Measurements from ENCODE around the gene ZKSCAN3. TPM values are rescaled to one million over a fixed set of nuclear protein-coding genes. Genes with fewer than 3 reads are reported as not detected.
"Not testable (repeated sequence)": the region's sequence is repeated elsewhere in the genome, so short reads cannot be mapped to it uniquely, and the experiment has no call there.

Gene ZKSCAN3
- total RNA-seq, 1 donor from 2014 or later, result 3.4 TPM

DNA sequence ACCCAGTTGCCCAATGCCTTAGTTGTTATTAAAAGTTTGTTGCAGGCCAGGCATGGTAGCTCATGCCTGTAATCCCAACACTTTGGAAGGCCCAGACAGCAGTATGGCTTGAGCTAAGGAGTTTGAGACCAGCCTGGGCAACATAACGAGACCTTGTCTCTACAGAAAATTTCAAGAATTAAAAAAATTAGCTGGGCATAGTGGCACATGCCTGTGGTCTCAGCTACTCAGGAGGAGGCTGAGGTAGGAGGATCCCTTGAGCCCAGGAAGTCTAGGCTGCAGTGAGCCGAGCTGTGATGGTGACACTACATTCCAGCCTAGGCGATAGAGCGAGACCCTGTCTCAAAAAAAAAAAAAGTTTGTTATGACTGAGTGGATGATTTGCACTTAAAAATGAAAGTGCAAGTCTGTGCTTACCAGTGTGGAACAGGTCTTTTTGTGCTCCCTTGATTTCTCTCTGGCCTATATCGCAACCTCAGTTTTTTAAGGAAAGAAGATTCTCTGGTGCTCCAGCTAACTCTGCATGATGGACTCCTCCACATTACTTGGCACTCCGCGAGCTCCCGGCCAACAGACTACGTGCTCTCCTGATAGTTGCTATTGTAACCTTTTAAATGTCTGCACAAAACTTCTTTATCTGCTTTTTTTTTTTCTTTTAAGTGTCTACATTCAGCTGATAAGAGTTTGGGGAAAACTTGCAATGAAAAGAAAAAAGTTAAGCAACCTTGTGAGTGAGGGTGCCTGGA is 22.1 kb downstream of the ZKSCAN3 start:
- DNase-seq (ENCODE audit: low read depth, low spot score), result no peak

DNA sequence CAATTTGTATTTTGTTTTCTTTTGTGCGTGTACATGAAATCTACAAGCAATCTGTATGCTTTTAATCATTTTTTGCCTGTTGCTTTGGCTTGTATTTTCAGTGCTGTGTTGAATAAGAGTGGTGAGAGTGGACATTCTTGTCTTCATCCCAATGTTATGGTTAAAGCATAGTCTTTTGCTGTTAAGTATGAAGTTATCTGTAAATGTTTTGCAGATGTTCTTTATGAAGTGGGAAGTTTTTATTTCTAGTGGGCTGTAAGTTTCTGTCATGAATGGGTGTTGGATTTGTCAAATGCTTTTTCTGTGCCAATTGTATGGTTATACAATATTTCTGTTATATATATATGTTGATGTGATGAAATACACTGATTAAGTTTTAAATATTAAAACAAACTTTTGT is 24.2 kb downstream of the ZKSCAN3 start:
- no peak for DNase-seq (ENCODE audit: low read depth, low spot score)

DNA sequence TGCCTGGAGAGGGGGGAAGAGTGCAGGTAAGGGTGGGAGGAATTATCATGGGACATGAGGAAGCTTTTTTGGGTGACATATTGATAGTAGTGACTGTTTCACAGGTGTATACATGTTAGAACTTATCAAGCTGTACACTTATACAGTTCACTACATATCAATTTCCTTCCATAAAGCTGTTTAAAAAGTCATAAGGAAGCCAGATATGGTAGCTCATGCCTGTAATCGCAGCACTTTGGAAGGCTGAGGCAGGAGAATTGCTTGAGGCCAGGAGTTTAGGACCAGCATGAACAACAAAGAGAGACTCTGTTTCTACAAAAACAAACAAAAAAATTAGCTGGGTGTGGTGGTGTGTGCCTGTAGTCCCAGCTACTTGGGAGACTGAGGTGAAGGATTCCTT is 28.1 kb downstream of the ZKSCAN3 start:
- no peak for DNase-seq (ENCODE audit: low read depth, low spot score)

DNA sequence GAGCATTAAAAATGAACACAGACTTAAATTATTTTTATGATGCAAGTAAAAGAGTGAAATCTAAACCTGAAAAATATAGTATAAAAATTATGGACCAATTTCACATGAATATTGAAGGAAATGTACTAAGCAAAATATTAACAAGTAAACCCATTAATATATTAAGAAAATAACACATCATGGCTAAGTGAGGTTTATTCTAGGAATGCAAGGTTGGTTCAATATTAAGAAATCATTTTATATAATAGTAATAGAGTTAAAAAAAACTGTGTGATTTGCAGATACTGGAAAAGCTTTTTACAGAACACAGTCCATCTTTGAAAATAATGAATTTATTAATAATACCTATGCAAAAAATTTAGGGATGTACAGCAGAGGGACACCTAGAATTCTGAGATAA is 28.9 kb downstream of the ZKSCAN3 start:
- DNase-seq (ENCODE audit: low read depth, low spot score), result no peak

DNA sequence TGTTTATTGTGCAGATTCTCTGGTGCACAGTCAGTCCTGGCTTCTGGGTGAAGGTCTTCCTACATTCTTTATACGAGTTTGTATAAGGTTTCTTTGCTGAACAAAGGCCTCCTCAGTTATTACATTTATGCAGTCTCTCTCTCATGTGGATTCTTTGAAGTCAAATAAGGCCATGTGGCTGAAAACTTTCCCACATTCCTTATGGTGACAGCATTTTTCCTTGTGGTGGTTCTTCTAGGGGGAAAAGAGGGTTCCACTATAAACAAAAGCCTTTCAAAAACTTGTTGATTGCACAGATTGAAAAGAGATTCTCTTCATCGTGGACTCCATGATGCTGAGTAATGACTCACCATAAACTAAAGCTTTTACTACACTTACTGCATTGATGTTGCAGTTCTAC is 30.6 kb downstream of the ZKSCAN3 start:
- DNase-seq (ENCODE audit: low read depth, low spot score), result no peak

DNA sequence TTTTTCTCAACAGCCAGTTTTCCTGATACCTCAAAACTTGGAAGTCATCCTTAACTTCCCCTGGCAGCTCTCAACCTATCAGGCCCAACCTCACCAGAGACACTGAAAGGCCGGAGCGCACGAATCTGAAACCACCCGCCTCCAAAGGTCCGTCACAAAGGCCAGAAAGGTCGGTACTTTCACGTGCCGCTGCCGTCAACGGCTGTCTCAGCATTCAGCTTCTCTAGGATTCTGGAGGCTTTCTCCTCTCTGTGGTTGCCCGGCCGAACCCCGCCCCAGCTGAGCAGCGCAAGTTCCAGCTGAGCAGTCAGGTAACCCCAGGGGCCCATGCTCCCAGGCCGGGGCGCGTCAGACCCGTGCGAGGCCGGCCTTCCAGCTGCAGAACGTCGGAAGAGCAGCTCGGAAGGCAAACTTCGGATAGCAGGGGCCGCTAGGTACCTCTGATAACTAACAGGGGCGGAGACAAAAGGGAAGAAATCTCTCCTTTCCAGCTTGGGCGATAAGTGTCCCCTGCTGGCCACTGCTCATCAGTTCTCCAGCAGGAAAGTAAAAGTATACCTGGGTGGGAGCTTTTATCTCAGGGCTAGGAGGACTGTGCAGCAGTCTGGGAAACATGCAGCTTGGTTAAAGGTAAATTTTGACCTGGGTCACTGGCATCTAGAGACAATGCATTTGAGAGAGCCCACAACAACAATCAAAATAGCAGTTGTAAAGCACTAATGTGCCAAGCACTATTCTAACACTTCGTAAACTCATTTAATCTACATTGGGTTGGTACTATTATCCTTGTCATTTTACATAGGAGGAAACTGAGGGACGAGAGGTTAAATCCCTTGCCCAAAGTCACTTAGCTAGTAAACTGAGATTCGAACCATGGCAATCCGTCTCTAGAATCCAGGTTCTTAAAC is 33.7 kb downstream of the ZKSCAN3 start:
- DNase-seq (ENCODE audit: low read depth, low spot score), result peak; percentile 75

DNA sequence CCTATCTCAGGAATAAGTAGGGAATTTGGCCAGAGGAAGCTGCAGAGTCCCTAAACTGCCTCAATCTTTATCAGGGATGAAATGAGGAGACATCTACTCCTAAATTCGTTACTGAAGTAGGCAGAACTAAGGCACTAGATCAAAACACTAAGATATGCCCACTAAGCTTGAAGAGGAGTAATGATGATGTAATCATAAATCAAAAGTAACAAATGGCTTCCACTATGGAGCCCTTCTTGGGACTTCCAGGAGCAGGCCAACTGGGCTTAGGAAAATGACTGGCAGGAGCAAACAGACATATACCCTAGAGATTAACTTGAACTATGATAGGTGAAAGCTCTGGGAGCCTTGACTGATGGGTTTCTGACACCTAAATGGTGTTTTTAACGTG is 34.4 kb downstream of the ZKSCAN3 start:
- DNase-seq (ENCODE audit: low read depth, low spot score), result no peak

DNA sequence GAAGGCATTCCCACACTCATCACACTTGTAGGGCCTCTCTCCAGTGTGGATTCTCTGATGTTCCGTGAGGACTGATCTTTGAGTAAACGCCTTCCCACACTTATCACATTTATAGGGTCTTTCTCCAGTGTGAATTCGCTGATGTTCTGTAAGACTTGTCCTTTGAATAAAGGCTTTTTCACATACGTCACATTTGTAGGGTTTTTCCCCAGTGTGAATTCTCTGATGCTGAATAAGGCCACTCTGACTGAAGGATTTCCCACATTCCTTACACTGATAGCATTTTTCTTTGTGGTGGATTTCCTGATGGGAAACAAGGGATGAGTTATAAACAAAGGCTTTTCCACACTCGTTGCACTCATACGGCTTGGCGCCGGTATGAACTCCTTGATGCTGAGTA is 40.9 kb downstream of the ZKSCAN3 start:
- DNase-seq (ENCODE audit: low read depth, low spot score), result no peak

DNA sequence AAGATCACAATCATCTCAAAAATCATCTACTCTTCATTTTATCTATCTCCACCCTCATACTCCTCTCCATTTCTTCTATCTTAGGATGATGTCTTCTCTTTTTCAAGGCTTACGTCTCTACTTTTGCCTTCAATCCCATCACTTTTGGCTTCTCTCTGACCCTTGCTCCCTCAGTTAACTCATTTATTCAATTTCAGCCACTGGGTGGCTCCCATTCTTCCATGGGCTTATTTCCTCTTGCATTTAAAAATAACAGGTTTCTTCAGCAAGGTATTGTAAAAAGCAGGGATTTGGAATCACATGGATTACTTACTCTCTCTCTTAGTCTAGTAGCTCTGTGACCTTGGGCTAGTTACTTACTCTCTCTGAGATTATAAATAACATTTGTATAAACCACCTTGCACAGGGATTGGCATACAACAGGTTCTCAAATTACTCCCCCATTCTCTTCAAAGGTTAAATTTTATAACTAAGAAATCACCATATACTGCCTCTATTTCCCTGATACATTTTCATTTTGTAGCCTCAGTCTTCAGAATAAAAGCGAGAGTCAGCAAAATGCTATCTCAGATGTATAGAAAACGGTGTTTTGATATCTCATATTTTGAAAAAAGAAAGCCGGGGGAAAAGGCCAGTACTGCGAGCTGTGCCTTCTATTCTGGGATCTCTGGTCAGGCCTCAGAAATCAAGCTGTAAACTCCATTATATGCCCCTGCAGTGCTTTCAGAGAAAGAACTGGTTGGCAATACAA is 44.3 kb downstream of the ZKSCAN3 start:
- no peak for DNase-seq (ENCODE audit: low read depth, low spot score)

DNA sequence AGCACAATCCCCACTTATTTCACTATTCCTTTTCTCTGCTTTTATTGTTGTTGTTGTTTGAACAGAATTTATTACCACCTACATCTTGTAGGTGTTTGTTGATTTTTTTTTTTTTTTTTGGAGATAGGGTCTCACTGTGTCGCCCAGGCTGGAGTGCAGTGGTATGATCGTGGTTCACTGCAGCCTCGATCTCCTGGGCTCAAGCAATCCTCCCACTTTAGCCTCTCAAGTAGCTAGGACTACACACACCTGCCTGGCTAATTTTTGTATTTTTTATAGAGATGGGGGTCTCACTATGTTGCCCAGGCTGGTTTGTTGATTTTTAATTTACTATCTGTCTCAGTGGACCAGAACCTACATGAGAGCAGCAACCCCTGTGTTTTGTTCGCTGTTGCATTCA is 46.2 kb downstream of the ZKSCAN3 start:
- DNase-seq (ENCODE audit: low read depth, low spot score), result no peak

DNA sequence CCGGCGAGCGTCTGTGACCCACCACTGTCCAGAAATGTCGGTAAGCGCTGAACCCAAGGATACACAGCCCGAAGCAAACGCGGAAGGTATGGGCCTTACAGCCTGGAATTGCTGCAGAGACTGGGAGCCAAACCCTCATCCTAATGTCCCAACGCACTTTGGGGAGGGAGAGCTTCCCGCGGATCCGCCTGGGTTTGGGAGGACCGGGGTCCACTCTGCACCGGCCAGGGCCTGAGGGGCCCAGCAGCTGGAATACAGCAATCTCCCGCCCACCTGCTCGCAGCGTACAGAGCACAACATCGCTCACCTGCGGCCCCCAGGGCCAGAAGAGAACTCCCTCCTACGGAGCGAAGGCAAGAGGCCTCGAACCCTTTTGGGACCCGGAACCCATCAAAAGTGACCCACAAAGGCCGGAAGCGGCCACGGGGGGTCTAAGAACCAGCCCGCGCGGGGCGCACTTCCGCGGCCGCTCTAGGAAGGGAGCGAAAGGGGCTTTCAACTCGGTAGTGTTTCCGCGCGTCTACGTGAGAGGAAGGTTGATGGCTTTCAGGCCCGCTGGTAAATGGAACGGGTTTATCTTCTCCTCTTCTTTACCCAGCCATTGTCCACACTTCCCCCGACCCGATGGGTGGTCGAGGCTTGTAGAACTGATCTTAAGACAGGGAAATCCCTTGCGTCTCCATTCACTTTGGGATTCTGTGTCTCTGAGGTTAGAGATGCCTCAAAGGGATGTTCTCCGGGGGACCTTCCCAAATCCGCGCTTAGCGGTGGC is 49.8 kb downstream of the ZKSCAN3 start, which contains the start of gene ZSCAN12:
Gene ZSCAN12, minus strand, starts transcription at position 398 of the 772 bp plus-strand sequence. CDS start 1,342 bp downstream, outside the sequence.
- DNase-seq (ENCODE audit: low read depth, low spot score), result peak; percentile 58

DNA sequence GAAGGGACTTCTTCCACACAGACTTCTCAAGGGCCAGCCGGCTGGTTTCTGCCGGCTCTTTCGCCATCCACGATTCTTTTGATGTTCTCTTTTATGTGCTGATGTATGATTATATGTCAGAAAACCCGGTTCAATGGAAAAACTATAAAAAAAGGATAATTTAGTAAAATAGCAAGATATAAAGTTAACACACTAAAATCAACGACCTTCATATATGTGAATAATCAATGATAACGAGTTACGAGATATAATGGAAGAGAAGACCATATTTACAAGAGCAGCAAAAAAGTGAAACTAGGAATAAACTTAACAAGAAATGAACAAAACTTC is 50.3 kb downstream of the ZKSCAN3 start:
- no peak for DNase-seq (ENCODE audit: low read depth, low spot score)

DNA sequence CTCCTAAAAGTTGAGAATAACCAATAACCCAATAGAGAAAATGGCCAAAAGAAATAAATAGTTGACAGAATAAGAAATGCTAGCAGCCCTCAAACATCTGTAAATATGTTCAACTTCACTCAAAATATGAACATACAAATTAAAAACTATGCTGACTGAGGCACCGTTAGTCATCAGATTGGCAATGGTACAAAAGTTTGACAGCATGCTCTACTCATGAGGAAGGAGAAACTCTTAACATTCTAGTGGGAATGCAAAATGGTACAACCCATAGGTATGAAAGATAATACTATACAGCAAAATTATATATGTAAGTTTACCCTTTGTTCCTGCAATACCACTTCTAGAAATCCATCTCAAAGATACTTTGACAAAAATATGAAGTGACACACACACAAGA is 51.4 kb downstream of the ZKSCAN3 start:
- no peak for DNase-seq (ENCODE audit: low read depth, low spot score)

DNA sequence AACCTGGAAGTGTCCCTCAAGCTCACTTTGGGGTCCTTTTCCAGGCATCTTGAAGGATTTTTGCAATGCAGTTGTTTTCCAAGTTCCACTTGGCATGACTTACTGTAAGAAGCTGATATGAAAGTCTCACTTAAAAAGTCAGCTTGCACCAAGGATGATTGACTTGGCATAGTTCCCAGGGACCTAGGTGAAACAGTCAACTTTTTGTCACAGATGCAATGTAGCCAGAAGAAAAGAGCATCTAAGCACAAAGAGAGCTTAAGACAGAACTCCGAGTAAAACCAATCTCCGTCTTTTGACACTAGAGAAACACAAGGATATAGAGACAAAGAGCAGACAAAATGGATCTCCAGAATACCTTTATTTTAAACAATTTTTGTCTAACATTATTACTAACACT is 52.5 kb downstream of the ZKSCAN3 start:
- DNase-seq (ENCODE audit: low read depth, low spot score), result no peak

DNA sequence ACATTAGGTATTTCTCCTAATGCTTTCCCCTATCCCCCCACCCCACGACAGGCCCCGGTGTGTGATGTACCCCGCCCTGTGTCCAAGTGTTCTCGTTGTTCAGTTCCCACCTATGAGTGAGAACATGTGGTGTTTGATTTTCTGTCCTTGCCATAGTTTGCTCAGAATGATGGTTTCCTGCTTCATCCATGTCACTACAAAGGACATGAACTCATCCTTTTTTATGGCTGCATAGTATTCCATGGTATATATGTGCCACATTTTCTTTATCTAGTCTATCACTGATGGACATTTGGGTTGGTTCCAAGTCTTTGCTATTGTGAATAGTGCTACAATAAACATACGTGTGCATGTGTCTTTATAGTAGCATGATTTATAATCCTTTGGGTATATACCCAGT is 54.2 kb downstream of the ZKSCAN3 start:
- DNase-seq (ENCODE audit: low read depth, low spot score), result not testable (repeated sequence)

DNA sequence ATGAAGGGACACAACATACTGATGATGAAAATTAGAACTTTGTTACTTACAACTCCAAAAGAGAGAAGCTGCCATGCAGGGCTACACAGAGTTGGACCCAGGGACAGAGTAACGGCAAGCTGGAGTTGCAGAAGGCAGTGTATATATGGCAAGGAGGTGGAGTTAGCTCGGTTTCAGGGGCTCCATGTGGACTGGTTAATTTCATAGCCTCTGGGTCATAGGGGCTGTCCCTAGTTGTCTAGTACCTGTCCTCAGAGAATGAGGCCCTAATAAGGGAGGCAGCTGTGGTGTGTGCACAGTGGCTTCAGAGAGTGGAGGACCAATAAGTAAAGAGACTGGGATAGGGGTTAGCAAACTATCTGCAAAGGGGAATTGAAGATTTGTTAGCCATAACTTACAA is 57.7 kb downstream of the ZKSCAN3 start:
- DNase-seq (ENCODE audit: low read depth, low spot score), result no peak

DNA sequence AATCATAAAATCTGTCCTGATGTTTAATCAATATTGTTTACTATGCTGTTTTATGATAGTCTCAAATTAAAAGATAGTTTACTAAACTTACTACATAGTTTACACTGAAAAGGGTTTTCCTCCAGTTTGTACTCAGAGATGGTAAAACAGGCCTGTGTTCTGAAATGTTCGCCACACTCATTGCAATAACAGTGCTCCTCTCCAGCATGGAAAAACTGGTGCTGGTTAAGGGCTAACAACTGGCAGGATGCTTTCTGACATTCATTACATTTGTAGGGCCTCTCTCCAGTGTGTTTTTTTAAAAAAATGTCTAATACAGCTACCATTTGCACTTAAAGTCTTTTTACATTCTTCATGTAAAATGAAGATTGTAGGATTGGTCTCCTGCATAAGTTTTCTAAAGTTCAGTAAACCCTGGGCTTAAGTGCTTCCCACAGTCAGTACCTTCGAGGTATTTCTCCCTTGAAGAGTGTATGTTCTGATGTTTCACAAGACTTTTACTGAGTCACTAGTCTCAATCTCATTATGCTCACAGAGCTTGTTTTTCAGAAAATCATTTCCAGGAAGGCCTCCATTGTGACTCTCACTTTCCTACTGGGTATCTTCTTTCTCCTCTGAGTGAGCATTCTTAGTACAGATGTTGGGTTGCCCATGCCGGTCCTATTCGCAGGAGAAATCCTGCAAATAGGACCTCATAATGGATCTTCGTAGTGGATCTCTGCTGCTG is 58.5 kb downstream of the ZKSCAN3 start:
- DNase-seq (ENCODE audit: low read depth, low spot score), result no peak

DNA sequence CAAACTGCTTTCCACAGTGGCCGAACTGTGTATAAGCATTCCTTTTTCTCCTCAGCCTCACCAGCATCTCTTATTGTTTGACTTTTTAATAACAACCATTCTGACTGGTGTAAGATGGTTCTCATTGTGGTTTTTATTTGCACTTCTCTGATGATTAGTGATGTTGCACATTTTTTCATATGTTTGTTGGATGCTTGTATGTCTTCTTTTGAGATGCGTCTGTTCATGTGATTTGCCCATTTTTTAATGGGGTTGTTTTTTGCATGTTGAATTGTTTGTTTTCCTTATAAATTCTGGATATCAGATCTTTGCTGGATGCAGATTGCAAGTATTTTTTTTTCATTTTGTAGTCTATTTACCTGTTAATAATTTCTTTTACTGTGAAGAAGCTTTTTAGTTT is 61.0 kb downstream of the ZKSCAN3 start:
- no peak for DNase-seq (ENCODE audit: low read depth, low spot score)

DNA sequence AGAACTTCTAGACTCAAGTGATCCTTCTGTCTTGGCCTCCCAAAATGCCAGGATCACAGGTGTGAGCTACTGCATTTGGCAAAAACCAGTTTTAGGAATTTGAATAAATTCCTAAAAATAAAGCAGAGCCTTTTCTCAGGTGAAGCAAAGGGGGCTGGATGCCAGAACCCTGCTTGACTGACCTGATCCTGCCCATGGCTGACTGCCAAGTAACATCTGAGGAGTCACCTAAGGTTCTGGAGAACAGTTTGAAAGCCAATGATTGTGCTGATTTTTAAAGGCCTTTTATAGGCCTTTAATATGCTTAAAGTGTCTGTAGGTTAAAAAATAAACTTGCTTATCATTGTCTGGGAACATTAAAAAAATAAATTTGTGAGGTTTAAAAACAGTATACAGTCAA is 63.9 kb downstream of the ZKSCAN3 start:
- DNase-seq (ENCODE audit: low read depth, low spot score), result no peak
